Right cardiac atrium (tissue), 5 donors: Measurements from ENCODE around the gene ARHGAP30. TPM values are rescaled to one million over a fixed set of nuclear protein-coding genes. Genes with fewer than 3 reads are reported as not detected.

Experiments
- ATAC-seq, 2 donors: fragments of 200-7000 bp; cut with Tn5 transposase; one replicate each; pipeline versions ENCODE4 v1.8.0 to v1.9.1; 2020; ENCODE audit warnings: moderate library complexity in 2 of 2, mild to moderate bottlenecking in 1 of 2
- DNase-seq, 3 donors: peaks; one replicate each; pipeline ENCODE4 v3.0.0-alpha.2; 2020
- H3K27ac ChIP-seq: one replicate; pipeline ENCODE4 v1.5.1; 2013; ENCODE audit warnings: mild to moderate bottlenecking, low read length, control low read depth, moderate library complexity
- H3K27me3 ChIP-seq: one replicate; pipeline ENCODE4 v1.6.1; 2013; ENCODE audit not compliant: control insufficient read depth, insufficient read depth
- H3K4me1 ChIP-seq: one replicate; pipeline ENCODE4 v1.6.1; 2013; ENCODE audit warnings: low read length; ENCODE audit not compliant: control insufficient read depth, insufficient read depth
- H3K4me3 ChIP-seq: one replicate; pipeline ENCODE4 v1.5.1; 2013; ENCODE audit warnings: low read length, control low read depth
- H3K9me3 ChIP-seq: one replicate; pipeline ENCODE4 v1.6.1; 2013; ENCODE audit warnings: low read length; ENCODE audit not compliant: control insufficient read depth
- WGBS: extraction: QIAGEN DNeasy Blood & Tissue Kit; methylation state at CpG from one replicate; pipeline ENCODE4 v1.1.7; 2013; 5-methylcytosine and 5-hydroxymethylcytosine counted together
- intact Hi-C, 4 donors: fragments of 100-400 bp; cut with DNase I; formaldehyde crosslinking; loops; one replicate each; pipeline versions ENCODE4 v1.11.0 to v1.14.0; 2022 to 2023
- polyA plus RNA-seq: library from polyadenylated mRNA; stranded (reverse); fragments of 200-250 nt; gene quantifications from one replicate; pipeline ENCODE4 v1.2.3, GENCODE V29; 2013
- total RNA-seq, 4 donors: library from RNA; stranded (reverse); fragmentation: NEBNext Ultra II Directional; extraction: Animal tissue kit (Norgen Biotek cat#: 25700); gene quantifications; one replicate each; pipeline ENCODE4 v1.2.1, GENCODE V29; 2021
- donor health status: healthy with polysubstance abuse.
- donor health status: DM: no; HTN: yes; CAD: no.
- donor health status: DM: no; HTN: no; CAD: no.
- donor health status: DM: no; HTN: yes; CAD: no; lungs with severe emphysema.
- donor health status: DM: yes; HTN: yes; CAD: no.

Gene ARHGAP30
- total and polyA plus RNA-seq, 5 donors, result 1.5 to 5.0 (median 4.5) TPM

- H3K27me3 ChIP-seq, result no peaks in the 10 kb centered on the region
- H3K9me3 ChIP-seq, result no peaks in the 10 kb centered on the region
- no peak overlapping the region for H3K4me3 ChIP-seq
- 95% methylated on average over 5 of the region's 5 CpGs for WGBS
- ATAC-seq (no peak), DNase-seq (no peak)
- intact Hi-C loops, result loop anchor here in 2 of 4 donors (10.0 kb wide), 2 partner anchors 95 to 255 kb away; no protein-coding TSS in a partner anchor
- H3K27ac ChIP-seq, result no peak overlapping the region
- no peaks in the 10 kb centered on the region for H3K4me1 ChIP-seq
Measured at GRCh38 chr1:161089938-161090337, 20.2 kb upstream of the ARHGAP30 start.

DNA sequence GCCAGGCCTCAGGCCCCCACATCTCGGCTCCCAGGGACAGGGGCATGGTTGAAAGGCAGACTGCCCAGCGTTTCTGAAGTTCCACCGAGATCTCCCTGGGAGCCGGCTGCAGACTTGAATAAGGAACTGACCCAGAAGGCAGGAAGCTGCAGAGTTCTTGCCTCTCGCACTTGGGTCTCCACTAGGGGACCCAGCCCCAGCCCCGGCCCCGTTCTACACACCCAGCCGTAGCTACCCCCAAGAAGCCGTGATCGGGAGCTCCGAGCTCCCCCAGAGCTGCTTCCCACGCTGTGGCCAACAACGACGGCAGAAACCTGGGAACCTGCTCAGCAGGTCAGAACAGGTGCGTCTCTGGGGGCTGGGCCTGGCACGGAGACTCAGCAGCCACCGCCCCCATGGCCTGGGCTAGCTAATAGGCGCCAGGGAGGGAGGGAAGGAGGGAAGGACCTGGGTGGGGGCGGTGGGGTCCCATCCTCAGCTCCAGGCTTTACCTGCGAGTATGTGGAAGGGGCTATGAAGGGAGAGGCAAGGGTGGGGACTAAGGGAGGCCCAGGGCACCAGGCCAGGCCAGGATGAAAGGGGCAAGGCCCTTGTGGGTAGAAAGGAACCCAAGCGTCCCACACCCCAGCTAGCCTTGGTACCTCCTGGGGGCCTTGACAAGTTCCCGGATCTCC, 19.7 kb upstream of the ARHGAP30 start, which contains the start of gene NECTIN4:
TSS of gene NECTIN4 (minus strand) at position 308 of the 674 bp plus-strand sequence. CDS start at position 46, 262 bp downstream.
- WGBS, result 72% methylated on average over 22 of the region's 22 CpGs
- Histone ChIP-seq H3K9me3 (no peaks in the 10 kb centered on the region), H3K4me1 (no peaks in the 10 kb centered on the region), H3K27me3 (no peaks in the 10 kb centered on the region), H3K27ac (no peak within 1 kb of the TSS), H3K4me3 (no peak within 1 kb of the TSS)
- DNase-seq (no peak), ATAC-seq (peak in 1 of 2 donors; percentile 32)
- intact Hi-C loops, result no loop called here

DNA sequence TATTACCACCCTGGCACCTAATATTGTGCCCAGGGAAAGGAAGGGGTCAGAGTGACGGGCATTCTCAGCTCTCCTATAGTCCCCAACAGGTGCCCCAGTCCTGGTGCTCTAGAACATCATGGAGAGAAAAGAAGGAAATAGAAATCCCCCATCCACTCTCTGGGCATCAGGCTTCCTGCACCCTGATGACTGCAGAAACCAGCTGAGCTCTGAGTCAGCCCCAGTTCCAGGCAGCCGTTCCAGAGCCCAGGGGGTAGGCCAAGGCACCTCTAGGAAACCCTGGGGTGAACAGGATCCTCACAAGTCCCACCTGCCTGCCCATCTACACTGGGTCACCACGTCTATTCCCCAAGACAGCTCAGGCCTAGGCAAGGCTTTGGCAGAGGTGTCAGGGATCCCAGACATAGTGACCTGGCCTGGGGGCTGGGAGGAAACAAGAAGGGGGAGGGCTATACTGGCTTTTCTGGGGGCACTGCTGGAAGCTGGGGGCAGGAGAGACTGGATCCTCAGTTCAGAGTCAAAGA, 19.0 kb upstream of the ARHGAP30 start:
- no peak overlapping the region for H3K27ac ChIP-seq
- intact Hi-C loops, result no loop called here
- H3K27me3 ChIP-seq, result no peaks in the 10 kb centered on the region
- ATAC-seq, result no peak
- DNase-seq, result no peak
- no peak overlapping the region for H3K4me3 ChIP-seq
- no peaks in the 10 kb centered on the region for H3K9me3 ChIP-seq
- no peaks in the 10 kb centered on the region for H3K4me1 ChIP-seq
- WGBS, result 85% methylated on average over 3 of the region's 3 CpGs

DNA sequence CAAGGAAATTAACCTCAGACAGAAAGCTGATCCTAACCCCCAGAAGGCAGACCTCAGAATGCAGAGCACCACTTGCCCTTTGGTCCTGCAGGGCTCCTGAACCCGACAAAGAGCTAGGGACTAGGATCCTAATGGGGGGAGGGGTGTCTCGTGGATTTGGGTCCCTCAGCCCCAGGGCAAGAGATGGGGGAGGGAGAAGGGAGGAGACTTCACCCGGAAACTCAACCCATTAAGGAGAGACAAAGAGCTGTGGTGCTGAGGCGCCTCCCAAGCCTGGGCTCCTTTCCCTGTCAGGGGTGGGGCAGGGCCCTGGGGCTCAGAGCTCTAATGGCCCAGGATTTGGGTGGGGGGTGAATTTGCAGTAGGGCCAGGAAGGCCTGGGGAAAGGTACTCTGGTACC, 16.8 kb upstream of the ARHGAP30 start:
- no peak for ATAC-seq
- DNase-seq, result no peak
- H3K27ac ChIP-seq, result no peak overlapping the region
- no peaks in the 10 kb centered on the region for H3K4me1 ChIP-seq
- 67% methylated on average over 4 of the region's 4 CpGs for WGBS
- H3K4me3 ChIP-seq, result no peak overlapping the region
- intact Hi-C loops, result no loop called here
- no peaks in the 10 kb centered on the region for H3K9me3 ChIP-seq
- no peaks in the 10 kb centered on the region for H3K27me3 ChIP-seq

DNA sequence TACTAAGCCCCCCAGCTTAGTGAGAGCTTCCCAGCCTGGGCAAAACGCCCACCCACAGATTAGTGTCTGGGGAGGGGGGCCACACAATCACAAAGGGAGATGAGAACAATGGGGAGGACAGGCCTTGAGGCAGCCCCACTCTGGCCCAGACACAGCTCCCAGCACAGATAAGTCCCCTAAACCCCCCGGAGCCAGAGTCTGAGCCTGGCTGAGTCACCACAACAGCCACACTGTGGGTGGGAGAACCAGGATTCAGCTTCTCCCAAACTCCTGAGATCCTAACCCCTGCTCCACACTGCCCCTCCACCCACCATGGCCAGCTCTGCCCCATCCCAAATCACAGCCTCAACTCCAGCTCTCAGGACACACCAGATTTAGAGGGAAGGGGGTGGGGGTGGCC, 15.5 kb upstream of the ARHGAP30 start:
- DNase-seq, result no peak
- 62% methylated on average over 2 of the region's 2 CpGs for WGBS
- no peak for ATAC-seq
- Histone ChIP-seq H3K4me3 (no peak overlapping the region), H3K27me3 (no peaks in the 10 kb centered on the region), H3K9me3 (no peaks in the 10 kb centered on the region), H3K4me1 (no peaks in the 10 kb centered on the region), H3K27ac (no peak overlapping the region)
- intact Hi-C loops, result no loop called here

DNA sequence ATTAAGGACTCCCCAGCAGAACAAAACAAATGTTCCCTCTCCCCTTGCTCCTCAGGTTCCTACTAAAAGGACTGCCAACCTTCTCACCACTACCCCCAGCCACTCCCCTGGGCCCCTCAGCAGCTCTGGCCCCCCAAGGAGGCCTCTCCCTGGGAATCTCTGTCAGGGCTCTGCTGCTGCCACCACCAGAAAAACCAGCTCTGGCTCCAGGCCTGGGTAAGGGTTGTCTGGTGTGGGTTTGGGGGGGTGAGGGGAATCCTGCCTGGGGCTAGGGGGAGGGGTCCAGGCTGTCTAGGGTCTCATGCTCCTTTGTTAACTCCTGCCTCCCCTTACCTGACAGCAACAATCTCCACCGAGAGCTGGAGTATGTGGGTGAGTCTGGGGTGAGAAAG, 14.9 kb upstream of the ARHGAP30 start:
- H3K4me3 ChIP-seq, result no peak overlapping the region
- ATAC-seq (no peak), DNase-seq (no peak)
- no peak overlapping the region for H3K27ac ChIP-seq
- WGBS, result 100% methylated on average over 1 of the region's 1 CpG
- H3K4me1 ChIP-seq, result no peaks in the 10 kb centered on the region
- intact Hi-C loops, result no loop called here
- H3K27me3 ChIP-seq, result no peaks in the 10 kb centered on the region
- no peaks in the 10 kb centered on the region for H3K9me3 ChIP-seq

DNA sequence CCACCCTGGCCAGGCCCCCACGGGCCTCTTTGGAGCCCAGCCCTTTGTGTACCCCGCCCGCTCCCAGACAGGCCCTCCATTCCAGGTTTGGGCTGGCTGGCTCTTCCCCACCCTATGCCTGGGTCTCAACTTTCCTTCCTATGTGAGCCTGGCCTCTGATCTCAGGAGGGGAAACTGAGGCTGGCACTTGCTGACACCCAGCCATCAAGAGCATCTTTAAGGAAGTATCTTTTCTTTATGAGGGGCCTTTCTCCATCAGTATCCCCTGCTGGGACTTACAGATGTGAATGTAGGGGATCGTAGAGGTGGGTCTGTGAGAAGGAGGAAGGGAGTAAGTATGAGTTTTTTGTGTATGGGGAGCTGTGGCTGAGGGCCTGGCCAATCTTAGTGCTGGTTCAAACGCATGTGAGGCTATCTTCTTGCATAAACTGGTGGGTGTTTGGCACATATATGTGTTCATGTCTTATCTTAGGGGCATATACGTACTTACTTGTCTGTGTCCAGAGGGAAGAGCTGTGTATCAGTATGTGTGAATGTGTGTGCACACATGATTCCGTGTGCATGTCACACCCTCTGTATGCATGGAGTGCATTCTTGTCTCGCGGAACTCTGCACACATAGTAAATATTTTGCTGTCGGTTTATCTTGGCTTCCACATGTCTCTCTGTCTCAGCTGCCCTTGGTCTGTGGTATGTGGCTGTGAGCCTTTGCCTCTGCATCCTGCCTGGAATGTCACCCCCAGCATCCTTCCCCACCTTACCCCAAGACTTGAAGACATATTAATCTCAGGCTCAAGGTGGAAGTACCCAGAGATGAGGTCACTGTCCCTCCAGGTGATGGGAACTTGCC, 14.3 kb upstream of the ARHGAP30 start:
- no peaks in the 10 kb centered on the region for H3K4me1 ChIP-seq
- no peaks in the 10 kb centered on the region for H3K9me3 ChIP-seq
- ATAC-seq, result no peak
- intact Hi-C loops, result no loop called here
- 68% methylated on average over 10 of the region's 10 CpGs for WGBS
- H3K27me3 ChIP-seq, result no peaks in the 10 kb centered on the region
- no peak overlapping the region for H3K4me3 ChIP-seq
- DNase-seq, result no peak
- no peak overlapping the region for H3K27ac ChIP-seq

- 58% methylated on average over 8 of the region's 8 CpGs for WGBS
- intact Hi-C loops, result no loop called here
- Histone ChIP-seq H3K4me3 (no peak overlapping the region), H3K4me1 (no peaks in the 10 kb centered on the region), H3K27ac (no peak overlapping the region), H3K27me3 (no peaks in the 10 kb centered on the region), H3K9me3 (no peaks in the 10 kb centered on the region)
- ATAC-seq (peak; percentile 90 to 94), DNase-seq (peak; percentile 87 to 90 (median 89))
Measured at GRCh38 chr1:161082996-161083747, 13.5 kb upstream of the ARHGAP30 start.

GRCh38 chr1:161082483-161082882, 12.8 kb upstream of the ARHGAP30 start:
- no peak overlapping the region for H3K27ac ChIP-seq
- H3K4me3 ChIP-seq, result no peak overlapping the region
- ATAC-seq (no peak), DNase-seq (no peak)
- no peaks in the 10 kb centered on the region for H3K9me3 ChIP-seq
- 79% methylated on average over 2 of the region's 2 CpGs for WGBS
- H3K27me3 ChIP-seq, result no peaks in the 10 kb centered on the region
- no peaks in the 10 kb centered on the region for H3K4me1 ChIP-seq
- intact Hi-C loops, result no loop called here

DNA sequence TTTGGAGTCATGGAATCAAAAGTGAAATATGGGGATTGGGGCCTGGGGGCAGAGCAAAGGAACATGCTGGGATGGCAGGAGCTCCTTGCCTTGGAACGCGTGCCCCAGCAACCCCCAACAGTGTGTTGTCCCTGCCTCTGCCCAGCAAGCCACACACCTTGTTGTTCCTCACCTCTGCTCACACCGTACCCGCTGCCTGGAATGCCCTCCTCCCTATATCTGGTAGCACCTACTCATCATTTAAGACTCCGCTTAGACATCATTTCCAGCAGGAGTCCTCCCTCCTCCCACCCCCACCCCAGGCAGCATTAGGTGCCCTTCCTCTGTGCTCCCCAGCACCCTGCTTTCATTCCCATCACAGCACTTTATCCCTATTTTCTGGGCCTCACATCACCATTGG, 11.8 kb upstream of the ARHGAP30 start:
- DNase-seq (no peak), ATAC-seq (no peak)
- WGBS, result 76% methylated on average over 5 of the region's 5 CpGs
- Histone ChIP-seq H3K9me3 (no peaks in the 10 kb centered on the region), H3K4me3 (no peak overlapping the region), H3K27ac (no peak overlapping the region), H3K4me1 (no peaks in the 10 kb centered on the region), H3K27me3 (no peaks in the 10 kb centered on the region)
- intact Hi-C loops, result no loop called here
